CD4-positive, CD25-positive, alpha-beta regulatory T cell (primary cell): Measurements from ENCODE around the gene ALAS1. TPM values are rescaled to one million over a fixed set of nuclear protein-coding genes. Genes with fewer than 3 reads are reported as not detected.

Source experiments
- ATAC-seq, 2 donors: fragments of 150-1000 bp; cut with Tn5 transposase; one replicate each; pipeline ENCODE4 v1.10.0; 2021; ENCODE audit warnings: low read depth in 2 of 2, moderate number of reproducible peaks in 2 of 2, moderate library complexity in 1 of 2
- DNase-seq, 3 donors: peaks; one replicate each; pipeline versions ENCODE4 v3.0.0 to v3.0.0-alpha.2; 2012 to 2022; ENCODE audit warnings: mixed read lengths in 1 of 3
- H3K27ac ChIP-seq: one replicate; pipeline ENCODE4 v1.7.0; 2013; ENCODE audit warnings: mild to moderate bottlenecking, low read length; ENCODE audit not compliant: insufficient read depth, poor library complexity, severe bottlenecking
- H3K27me3 ChIP-seq: one replicate; pipeline ENCODE4 v1.7.0; 2013; ENCODE audit warnings: low read length; ENCODE audit not compliant: control insufficient read depth, insufficient read depth
- H3K36me3 ChIP-seq: one replicate; pipeline ENCODE4 v1.7.0; 2013; ENCODE audit warnings: mild to moderate bottlenecking, low read length, moderate library complexity; ENCODE audit not compliant: control insufficient read depth, insufficient read depth
- H3K4me1 ChIP-seq: 2 replicates; pipeline ENCODE4 v1.7.0; 2013; ENCODE audit warnings: mild to moderate bottlenecking, low read length; ENCODE audit not compliant: insufficient read depth, control insufficient read depth, poor library complexity, severe bottlenecking
- H3K4me3 ChIP-seq: one replicate; pipeline ENCODE4 v1.7.0; 2013; ENCODE audit warnings: low read depth, mild to moderate bottlenecking, low read length, moderate library complexity
- H3K9me3 ChIP-seq, 2 experiments: 1 replicate in 1 of 2; 2 replicates in 1 of 2; pipeline ENCODE4 v1.7.0; 2013; ENCODE audit warnings: low read length in 2 of 2, mild to moderate bottlenecking in 1 of 2, moderate library complexity in 1 of 2; ENCODE audit not compliant: control insufficient read depth in 2 of 2
- H3K27ac Mint-ChIP-seq, 3 donors: one replicate each; pipeline ENCODE4 v1.8.0; 2020 to 2022; ENCODE audit warnings: mild to moderate bottlenecking in 3 of 3, mixed read lengths in 3 of 3, moderate library complexity in 2 of 3
- H3K27me3 Mint-ChIP-seq: one replicate; pipeline ENCODE4 v1.8.0; 2022; ENCODE audit warnings: mild to moderate bottlenecking, mixed read lengths
- H3K36me3 Mint-ChIP-seq: one replicate; pipeline ENCODE4 v1.8.0; 2020; ENCODE audit warnings: mixed read lengths
- H3K4me1 Mint-ChIP-seq, 4 donors: one replicate each; pipeline ENCODE4 v1.8.0; 2020 to 2022; ENCODE audit warnings: mixed read lengths in 4 of 4, mild to moderate bottlenecking in 1 of 4
- H3K4me3 Mint-ChIP-seq, 4 donors: one replicate each; pipeline ENCODE4 v1.8.0; 2020 to 2022; ENCODE audit warnings: mild to moderate bottlenecking in 4 of 4, mixed read lengths in 4 of 4, moderate library complexity in 3 of 4
- H3K9me3 Mint-ChIP-seq, 7 donors: one replicate each; pipeline ENCODE4 v1.8.0; 2020 to 2022; ENCODE audit warnings: mixed read lengths in 7 of 7, mild to moderate bottlenecking in 3 of 7, moderate library complexity in 2 of 7
- polyA plus RNA-seq, 4 donors: library from polyadenylated mRNA; unstranded; fragments of 300-500 nt; fragmentation: Illumina TruSeq; gene quantifications; one replicate each; pipeline ENCODE4 v1.2.3, GENCODE V29; 2021
- total RNA-seq: library from RNA; stranded (reverse); gene quantifications from one replicate; pipeline ENCODE4 v1.2.3, GENCODE V29; 2022

ALAS1 gene
- total and polyA plus RNA-seq, 5 donors from 2014 or later: 17.1 to 41.4 (median 27.7) TPM

GRCh38 chr3:52234516-52235447, 36.8 kb downstream of the ALAS1 start:
- Mint-ChIP-seq H3K9me3 (no peaks in the 10 kb centered on the region), H3K36me3 (peaks cover 14% of the 10 kb centered on the region), H3K27me3 (peaks cover 6% of the 10 kb centered on the region), H3K27ac (peak overlapping the region in 2 of 3 donors; percentile 70 to 81), H3K4me1 (peaks cover 0 to 86% (median 38%) of the 10 kb centered on the region in 4 donors), H3K4me3 (peak overlapping the region in 3 of 4 donors; percentile 14 to 72 (median 63))
- no peak overlapping the region for H3K4me3 ChIP-seq
- H3K27me3 ChIP-seq: no peaks in the 10 kb centered on the region
- DNase-seq: no peak
- no peaks in the 10 kb centered on the region for H3K9me3 ChIP-seq
- H3K4me1 ChIP-seq: peaks cover 69% of the 10 kb centered on the region
- ATAC-seq: no peak
- peaks cover 49% of the 10 kb centered on the region for H3K36me3 ChIP-seq
- H3K27ac ChIP-seq: peak overlapping the region; percentile 14

GRCh38 chr3:52236424-52236886, 38.5 kb downstream of the ALAS1 start:
- peaks cover 32% of the 10 kb centered on the region for H3K36me3 ChIP-seq
- no peaks in the 10 kb centered on the region for H3K9me3 Mint-ChIP-seq
- ATAC-seq (no peak), DNase-seq (no peak)
- H3K27me3 ChIP-seq: no peaks in the 10 kb centered on the region
- peak overlapping the region; percentile 38 to 100 (median 81) for H3K4me3 Mint-ChIP-seq
- no peak overlapping the region for H3K27ac ChIP-seq
- H3K4me3 ChIP-seq: no peak overlapping the region
- H3K4me1 ChIP-seq: peaks cover 83% of the 10 kb centered on the region
- peaks cover under 1 to 92% (median 50%) of the 10 kb centered on the region in 4 donors for H3K4me1 Mint-ChIP-seq
- H3K36me3 Mint-ChIP-seq: peaks cover 3% of the 10 kb centered on the region
- H3K9me3 ChIP-seq: no peaks in the 10 kb centered on the region
- H3K27me3 Mint-ChIP-seq: peaks cover 6% of the 10 kb centered on the region
- H3K27ac Mint-ChIP-seq: peak overlapping the region in 1 of 3 donors; percentile 68

GRCh38 chr3:52237006-52237656, 39.2 kb downstream of the ALAS1 start:
- DNase-seq (no peak), ATAC-seq (no peak)
- Histone ChIP-seq H3K27ac (no peak overlapping the region), H3K4me1 (peaks cover 79% of the 10 kb centered on the region), H3K9me3 (no peaks in the 10 kb centered on the region), H3K27me3 (no peaks in the 10 kb centered on the region), H3K36me3 (peaks cover 28% of the 10 kb centered on the region), H3K4me3 (no peak overlapping the region)
- Mint-ChIP-seq H3K27me3 (peaks cover 6% of the 10 kb centered on the region), H3K4me3 (peak overlapping the region; percentile 96 to 100 (median 98)), H3K36me3 (no peaks in the 10 kb centered on the region), H3K27ac (peak overlapping the region; percentile 31 to 91 (median 69)), H3K9me3 (no peaks in the 10 kb centered on the region), H3K4me1 (peaks cover 7 to 93% (median 52%) of the 10 kb centered on the region in 4 donors)

GRCh38 chr3:52237657-52238172, 39.8 kb downstream of the ALAS1 start:
- no peaks in the 10 kb centered on the region for H3K36me3 Mint-ChIP-seq
- H3K27me3 Mint-ChIP-seq: peaks cover 6% of the 10 kb centered on the region
- H3K4me1 Mint-ChIP-seq: peaks cover 8 to 90% (median 52%) of the 10 kb centered on the region in 4 donors
- Histone ChIP-seq H3K4me1 (peaks cover 76% of the 10 kb centered on the region), H3K9me3 (no peaks in the 10 kb centered on the region), H3K27me3 (no peaks in the 10 kb centered on the region), H3K27ac (peak overlapping the region; percentile 29), H3K36me3 (peaks cover 23% of the 10 kb centered on the region), H3K4me3 (peak overlapping the region; percentile 97)
- no peaks in the 10 kb centered on the region for H3K9me3 Mint-ChIP-seq
- DNase-seq (no peak), ATAC-seq (no peak)
- peak overlapping the region; percentile 69 to 98 (median 91) for H3K27ac Mint-ChIP-seq
- peak overlapping the region; percentile 96 to 100 (median 98) for H3K4me3 Mint-ChIP-seq

GRCh38 chr3:52238193-52238760, 40.3 kb downstream of the ALAS1 start:
- Histone ChIP-seq H3K27me3 (no peaks in the 10 kb centered on the region), H3K4me1 (peaks cover 70% of the 10 kb centered on the region), H3K4me3 (peak overlapping the region; percentile 97), H3K27ac (peak overlapping the region; percentile 90), H3K36me3 (peaks cover 18% of the 10 kb centered on the region), H3K9me3 (no peaks in the 10 kb centered on the region)
- ATAC-seq (no peak), DNase-seq (no peak)
- H3K4me1 Mint-ChIP-seq: peaks cover 8 to 88% (median 54%) of the 10 kb centered on the region in 4 donors
- H3K36me3 Mint-ChIP-seq: no peaks in the 10 kb centered on the region
- no peaks in the 10 kb centered on the region for H3K9me3 Mint-ChIP-seq
- peak overlapping the region; percentile 77 to 98 (median 97) for H3K27ac Mint-ChIP-seq
- peaks cover 6% of the 10 kb centered on the region for H3K27me3 Mint-ChIP-seq
- H3K4me3 Mint-ChIP-seq: peak overlapping the region; percentile 96 to 100 (median 98)

- ATAC-seq (peak; percentile 84), DNase-seq (peak; percentile 84 to 90 (median 85))
- Mint-ChIP-seq H3K4me1 (peaks cover 8 to 88% (median 56%) of the 10 kb centered on the region in 4 donors), H3K36me3 (no peaks in the 10 kb centered on the region), H3K27me3 (peaks cover 6% of the 10 kb centered on the region), H3K27ac (peak within 1 kb of the TSS; percentile 92 to 98 (median 97)), H3K9me3 (no peaks in the 10 kb centered on the region), H3K4me3 (peak within 1 kb of the TSS; percentile 97 to 100 (median 98))
- Histone ChIP-seq H3K4me3 (peak within 1 kb of the TSS; percentile 97), H3K4me1 (peaks cover 72% of the 10 kb centered on the region), H3K27ac (peak within 1 kb of the TSS; percentile 90), H3K36me3 (peaks cover 14% of the 10 kb centered on the region), H3K9me3 (no peaks in the 10 kb centered on the region), H3K27me3 (no peaks in the 10 kb centered on the region)
Observed at GRCh38 chr3:52238761-52239701, 41.1 kb downstream of the ALAS1 start, which contains the start of gene TWF2. Gene TWF2 (minus strand): TSS chr3:52239158. CDS start chr3:52239016, 142 bp downstream.
